Activated CD4-positive, alpha-beta T cell treated with anti-CD3 and anti-CD28 coated beads, Interleukin-2, amount 10 ng/mL, durations not matched to agents 7 days and 5 days (primary cell): Measurements from ENCODE around the gene SYNDIG1. TPM values are rescaled to one million over a fixed set of nuclear protein-coding genes. Genes with fewer than 3 reads are reported as not detected.

Experiments used
- CTCF ChIA-PET: fragments of 350-600 bp; sonication (Branson Sonifier 250); formaldehyde crosslinking; loops from one replicate; lab custom pipeline; 2021; ENCODE audit warnings: antibody characterized with exemption; lab: Charles Lee
- POLR2A ChIA-PET: fragments of 350-600 bp; sonication (Branson Sonifier 250); formaldehyde crosslinking; loops from one replicate; lab custom pipeline; 2021; ENCODE audit warnings: antibody characterized with exemption; lab: Charles Lee
- DNase-seq: peaks from one replicate; pipeline ENCODE4 v3.0.0-alpha.2; 2020
- H3K27ac Mint-ChIP-seq: one replicate; pipeline ENCODE4 v1.8.0; 2021; ENCODE audit warnings: mild to moderate bottlenecking, moderate library complexity, mixed read lengths
- H3K27me3 Mint-ChIP-seq: one replicate; pipeline ENCODE4 v1.8.0; 2021; ENCODE audit warnings: mixed read lengths
- H3K36me3 Mint-ChIP-seq: one replicate; pipeline ENCODE4 v1.8.0; 2021; ENCODE audit warnings: low read depth, mixed read lengths
- H3K4me1 Mint-ChIP-seq: one replicate; pipeline ENCODE4 v1.8.0; 2021; ENCODE audit warnings: mixed read lengths
- H3K4me3 Mint-ChIP-seq: one replicate; pipeline ENCODE4 v1.8.0; 2021; ENCODE audit warnings: mild to moderate bottlenecking, moderate library complexity, mixed read lengths
- H3K9me3 Mint-ChIP-seq: one replicate; pipeline ENCODE4 v1.8.0; 2021; ENCODE audit warnings: mixed read lengths
- total RNA-seq, 2 experiments: library from RNA; stranded (reverse); gene quantifications; one replicate each; pipeline ENCODE4 v1.2.3, GENCODE V29; 2021

SYNDIG1 gene
- total RNA-seq, 2 experiments from 2014 or later, result not detected

DNA sequence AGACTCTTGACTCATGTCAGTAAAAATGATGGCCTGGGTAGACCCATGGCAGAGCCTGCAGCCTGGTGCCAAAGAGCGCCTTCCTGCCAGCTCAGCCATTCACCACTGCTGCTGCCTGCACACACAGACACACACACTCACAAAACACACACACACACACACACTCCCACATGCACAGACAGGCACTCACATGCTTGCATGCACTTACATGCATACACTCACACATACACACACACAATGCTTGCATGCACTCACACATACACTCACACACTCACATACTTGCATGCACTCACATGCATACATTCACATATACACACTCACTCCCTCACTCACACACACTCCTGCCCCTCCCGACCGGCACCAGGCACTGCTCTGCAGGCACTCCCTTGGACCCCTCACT lies 18.0 kb upstream of the SYNDIG1 start:
- no peaks in the 10 kb centered on the region for H3K27me3 Mint-ChIP-seq
- peaks cover 9% of the 10 kb centered on the region for H3K4me1 Mint-ChIP-seq
- ChIA-PET POLR2A (no interaction called here), CTCF (no interaction called here)
- no peaks in the 10 kb centered on the region for H3K36me3 Mint-ChIP-seq
- no peak for DNase-seq
- no peak overlapping the region for H3K27ac Mint-ChIP-seq
- H3K4me3 Mint-ChIP-seq, result no peak overlapping the region
- H3K9me3 Mint-ChIP-seq, result no peaks in the 10 kb centered on the region

DNA sequence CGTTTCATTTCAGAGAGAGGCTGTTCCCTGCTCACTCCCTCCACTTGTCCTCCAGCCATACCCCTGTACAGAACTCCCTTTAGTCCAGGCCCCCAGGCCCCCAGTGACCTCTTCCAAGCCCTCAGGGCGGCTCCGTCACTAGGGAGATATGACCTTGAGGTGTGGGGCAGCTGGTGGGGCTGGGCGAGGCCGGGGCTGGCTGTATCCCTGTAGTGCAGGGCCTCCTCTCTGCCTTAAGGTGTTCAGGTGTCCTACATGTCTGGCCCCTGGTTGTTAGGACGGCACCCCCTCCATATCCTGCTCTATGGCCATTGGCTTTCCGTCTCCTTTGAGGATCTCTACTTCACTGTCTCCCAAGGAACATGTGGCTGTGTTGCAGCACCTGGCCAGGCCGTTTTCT lies 17.4 kb upstream of the SYNDIG1 start:
- ChIA-PET CTCF (no interaction called here), POLR2A (no interaction called here)
- no peak overlapping the region for H3K27ac Mint-ChIP-seq

DNA sequence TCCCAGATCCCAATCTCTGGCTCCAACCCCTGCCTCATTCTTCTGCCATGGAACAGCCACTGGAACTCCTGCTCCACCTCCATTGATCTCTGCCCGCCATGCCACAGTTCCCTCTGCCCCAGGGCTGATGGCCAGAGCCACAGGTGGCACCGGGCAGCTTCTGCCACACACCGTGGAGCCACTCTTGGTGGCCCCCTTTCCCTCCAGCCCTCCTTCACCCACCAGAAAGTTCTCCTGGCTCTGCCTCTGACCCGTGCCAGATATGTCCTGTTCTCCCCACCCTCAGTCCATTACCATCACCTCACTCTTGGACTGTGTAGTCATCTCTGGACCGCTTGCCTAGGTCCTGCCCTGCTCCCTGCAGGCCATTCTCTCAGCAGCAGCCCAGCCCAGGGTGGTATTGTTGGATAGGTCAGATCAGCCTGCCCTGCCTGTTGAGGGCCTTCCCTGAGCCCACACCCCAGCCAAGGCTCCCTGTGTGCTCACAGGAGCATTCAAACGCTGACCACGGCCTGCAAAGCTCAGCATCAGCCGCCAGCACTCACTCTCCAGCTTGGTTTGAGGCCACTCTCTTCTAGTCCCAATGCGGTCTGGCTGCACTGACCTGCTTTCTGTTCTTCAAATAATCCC lies 16.8 kb upstream of the SYNDIG1 start:
- Mint-ChIP-seq H3K4me3 (no peak overlapping the region), H3K27ac (no peak overlapping the region), H3K36me3 (no peaks in the 10 kb centered on the region), H3K27me3 (peaks cover 3% of the 10 kb centered on the region), H3K9me3 (no peaks in the 10 kb centered on the region), H3K4me1 (peaks cover 9% of the 10 kb centered on the region)
- CTCF ChIA-PET, result interaction anchor here (1.5 kb wide), 1 partner anchor 13 kb away, joined by 3 read pairs; no protein-coding TSS in a partner anchor
- POLR2A ChIA-PET, result no interaction called here
- DNase-seq, result no peak

More for the DNA sequence above, 17.4 kb upstream of the SYNDIG1 start:
- Mint-ChIP-seq H3K27me3 (no peaks in the 10 kb centered on the region), H3K36me3 (no peaks in the 10 kb centered on the region), H3K9me3 (no peaks in the 10 kb centered on the region), H3K4me3 (no peak overlapping the region), H3K4me1 (peaks cover 9% of the 10 kb centered on the region)
- no peak for DNase-seq

DNA sequence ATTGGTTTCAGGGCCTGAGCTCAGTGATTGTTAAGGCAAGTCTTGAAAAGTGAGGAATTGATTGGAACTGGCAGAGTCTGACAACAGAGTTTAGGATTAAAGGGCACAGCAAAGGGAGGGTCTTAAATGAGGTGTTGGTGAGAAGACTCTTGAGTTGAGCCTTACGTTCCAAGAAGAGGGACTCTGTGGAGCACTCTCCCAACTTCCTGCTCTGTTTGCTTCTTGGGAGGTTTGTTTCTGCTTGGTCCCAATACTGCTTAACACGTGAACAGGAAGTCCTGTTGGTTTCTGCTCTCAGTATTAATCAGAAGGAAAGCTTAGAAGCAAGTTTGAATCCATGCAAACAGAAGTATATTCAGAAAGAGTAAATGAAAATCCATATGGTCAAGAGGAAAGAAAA lies 15.6 kb upstream of the SYNDIG1 start:
- DNase-seq, result no peak
- POLR2A ChIA-PET, result no interaction called here
- Mint-ChIP-seq H3K27me3 (peaks cover 3% of the 10 kb centered on the region), H3K36me3 (no peaks in the 10 kb centered on the region), H3K4me3 (no peak overlapping the region), H3K27ac (no peak overlapping the region), H3K9me3 (no peaks in the 10 kb centered on the region), H3K4me1 (peaks cover 9% of the 10 kb centered on the region)
- CTCF ChIA-PET, result interaction anchor here (1.5 kb wide), 1 partner anchor 14 kb away, joined by 3 read pairs; no protein-coding TSS in a partner anchor

DNA sequence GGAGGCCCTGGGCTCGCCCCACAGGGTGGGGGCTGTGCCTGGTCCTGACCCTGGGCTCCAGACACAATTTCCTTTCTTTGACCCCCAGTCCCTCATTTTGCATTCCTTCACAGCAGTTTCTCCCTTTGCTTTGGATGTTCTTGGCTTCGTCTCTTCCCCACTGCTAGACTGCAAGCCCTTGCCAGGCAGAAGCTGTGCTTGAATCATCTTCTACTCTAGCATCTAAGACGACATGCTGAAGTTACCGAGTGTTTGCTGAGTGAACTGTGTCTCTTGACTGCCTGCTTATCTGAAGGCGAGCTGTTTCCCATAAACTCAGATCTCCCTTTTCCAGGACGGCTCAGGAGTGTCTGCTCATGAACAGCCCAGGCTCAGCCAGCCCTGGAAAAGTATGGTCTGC lies 14.3 kb upstream of the SYNDIG1 start:
- no peak overlapping the region for H3K4me3 Mint-ChIP-seq
- DNase-seq, result no peak
- peaks cover 9% of the 10 kb centered on the region for H3K4me1 Mint-ChIP-seq
- ChIA-PET CTCF (no interaction called here), POLR2A (no interaction called here)
- H3K27ac Mint-ChIP-seq, result no peak overlapping the region
- peaks cover 3% of the 10 kb centered on the region for H3K27me3 Mint-ChIP-seq
- H3K9me3 Mint-ChIP-seq, result no peaks in the 10 kb centered on the region
- no peaks in the 10 kb centered on the region for H3K36me3 Mint-ChIP-seq

DNA sequence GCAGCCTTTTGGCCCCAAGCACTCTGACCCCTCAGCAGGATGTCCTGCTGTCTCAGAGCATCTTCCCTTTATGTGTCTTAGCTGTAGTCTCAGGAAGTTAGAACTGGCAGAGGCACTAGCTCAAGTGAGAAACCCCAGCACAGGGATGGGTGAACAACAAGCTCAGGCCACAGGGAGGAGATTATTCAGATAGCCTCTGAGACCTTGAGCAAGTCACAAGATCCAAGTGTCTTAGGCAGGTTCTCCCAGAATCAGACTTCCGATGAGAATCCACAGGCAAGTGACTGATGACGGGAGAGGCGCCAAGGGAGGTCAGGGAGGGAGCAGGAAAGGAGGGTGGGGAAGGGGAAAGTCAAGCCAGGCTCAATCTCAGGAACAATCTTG lies 13.0 kb upstream of the SYNDIG1 start:
- H3K36me3 Mint-ChIP-seq, result no peaks in the 10 kb centered on the region
- POLR2A ChIA-PET, result no interaction called here
- CTCF ChIA-PET, result interaction anchor here (0.5 to 0.8 kb wide), 2 partner anchors 12 to 15 kb away, joined by 3 to 5 read pairs; no protein-coding TSS in a partner anchor
- H3K4me3 Mint-ChIP-seq, result no peak overlapping the region
- peaks cover 9% of the 10 kb centered on the region for H3K4me1 Mint-ChIP-seq
- H3K27me3 Mint-ChIP-seq, result peaks cover 3% of the 10 kb centered on the region
- H3K27ac Mint-ChIP-seq, result no peak overlapping the region
- H3K9me3 Mint-ChIP-seq, result no peaks in the 10 kb centered on the region
- no peak for DNase-seq

DNA sequence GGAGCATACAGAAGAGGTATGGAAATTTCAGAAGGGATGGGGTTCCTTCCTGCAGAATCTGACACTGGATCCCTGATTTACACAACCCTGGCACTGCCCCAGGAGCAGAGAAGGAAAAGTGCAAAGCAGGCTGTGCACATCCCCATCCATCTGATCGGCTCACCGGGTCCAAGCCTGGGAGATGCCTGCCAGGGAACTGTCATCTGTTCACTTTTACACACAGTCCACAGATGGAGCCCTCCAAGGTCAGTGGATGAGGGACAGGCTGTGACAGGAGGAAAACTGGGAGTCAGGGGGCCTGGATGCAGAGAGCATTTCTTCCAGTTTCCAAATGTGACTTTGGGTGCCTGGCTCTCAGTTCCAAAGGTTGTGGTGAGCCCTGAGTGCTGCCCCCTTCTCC lies 11.0 kb upstream of the SYNDIG1 start:
- no peak overlapping the region for H3K4me3 Mint-ChIP-seq
- CTCF ChIA-PET, result no interaction called here
- no peak for DNase-seq
- no peaks in the 10 kb centered on the region for H3K9me3 Mint-ChIP-seq
- H3K4me1 Mint-ChIP-seq, result peaks cover 9% of the 10 kb centered on the region
- H3K27ac Mint-ChIP-seq, result no peak overlapping the region
- H3K27me3 Mint-ChIP-seq, result peaks cover 3% of the 10 kb centered on the region
- no peaks in the 10 kb centered on the region for H3K36me3 Mint-ChIP-seq
- POLR2A ChIA-PET, result no interaction called here

DNA sequence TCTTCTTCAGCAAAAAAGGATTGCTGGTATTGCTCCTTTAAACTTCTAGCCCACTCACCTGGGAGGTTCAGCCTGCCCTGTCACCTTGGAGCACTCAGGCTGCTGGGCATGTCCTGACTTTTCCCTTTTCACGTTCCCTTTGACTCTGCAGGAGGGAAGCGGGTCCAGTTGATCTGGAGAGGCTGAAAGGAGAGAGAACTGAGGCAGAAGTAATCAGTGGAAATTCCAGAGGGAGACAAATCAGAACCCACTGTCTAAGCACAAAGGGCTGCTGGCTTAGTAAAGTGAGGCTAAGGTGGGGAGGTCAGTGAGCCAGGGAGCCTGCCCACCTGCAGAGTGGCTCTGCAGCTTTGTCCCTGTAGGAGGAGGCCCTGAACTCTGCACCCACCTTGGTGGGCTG lies 9.7 kb upstream of the SYNDIG1 start:
- Mint-ChIP-seq H3K27me3 (peaks cover 3% of the 10 kb centered on the region), H3K36me3 (no peaks in the 10 kb centered on the region), H3K9me3 (no peaks in the 10 kb centered on the region), H3K27ac (no peak overlapping the region), H3K4me3 (no peak overlapping the region), H3K4me1 (peaks cover 3% of the 10 kb centered on the region)
- DNase-seq, result no peak
- ChIA-PET CTCF (no interaction called here), POLR2A (no interaction called here)

DNA sequence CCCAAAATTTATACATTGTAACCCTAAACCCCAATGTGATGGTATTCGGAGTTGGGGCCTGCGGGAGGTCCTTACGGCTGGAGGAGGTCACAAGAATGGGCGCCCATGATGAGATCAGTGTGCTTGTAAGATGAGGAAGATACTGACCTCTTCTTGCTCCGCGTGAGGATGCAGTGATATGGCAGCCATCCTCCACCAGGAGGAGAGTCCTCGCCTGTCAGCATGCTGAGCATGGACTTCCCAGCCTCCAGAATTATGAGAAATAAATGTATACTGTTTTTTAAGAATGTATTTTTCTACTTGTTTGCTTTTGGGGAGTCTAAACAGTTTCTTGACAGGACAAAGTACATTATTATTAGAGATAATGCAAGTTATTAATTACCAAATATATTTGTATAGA lies 8.7 kb upstream of the SYNDIG1 start:
- H3K36me3 Mint-ChIP-seq, result no peaks in the 10 kb centered on the region
- DNase-seq, result no peak
- ChIA-PET POLR2A (no interaction called here), CTCF (no interaction called here)
- no peaks in the 10 kb centered on the region for H3K4me1 Mint-ChIP-seq
- peaks cover 3% of the 10 kb centered on the region for H3K27me3 Mint-ChIP-seq
- H3K27ac Mint-ChIP-seq, result no peak overlapping the region
- H3K9me3 Mint-ChIP-seq, result no peaks in the 10 kb centered on the region
- H3K4me3 Mint-ChIP-seq, result no peak overlapping the region

DNA sequence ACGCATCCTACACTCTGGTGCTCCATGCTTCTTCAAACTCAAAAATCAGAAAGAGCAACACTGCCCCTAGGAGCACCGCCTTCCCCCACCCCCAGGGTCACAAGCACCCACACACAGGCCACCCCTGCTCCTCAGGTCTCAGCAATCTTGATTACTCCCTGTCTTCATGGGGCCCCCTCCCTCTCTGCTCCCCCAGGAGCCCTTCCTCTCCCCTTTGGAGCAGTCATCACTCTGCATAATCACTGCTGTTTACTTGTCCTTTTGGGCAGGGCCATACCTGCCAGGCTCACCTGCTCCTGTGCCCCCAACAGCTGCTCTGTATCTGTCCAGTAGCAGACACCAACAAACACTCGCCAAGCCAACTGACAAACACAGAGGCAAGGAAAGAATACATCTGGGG lies 7.6 kb upstream of the SYNDIG1 start:
- H3K27me3 Mint-ChIP-seq, result peaks cover 7% of the 10 kb centered on the region
- no peaks in the 10 kb centered on the region for H3K4me1 Mint-ChIP-seq
- no peak for DNase-seq
- H3K27ac Mint-ChIP-seq, result no peak overlapping the region
- H3K4me3 Mint-ChIP-seq, result no peak overlapping the region
- CTCF ChIA-PET, result no interaction called here
- POLR2A ChIA-PET, result no interaction called here
- no peaks in the 10 kb centered on the region for H3K9me3 Mint-ChIP-seq
- H3K36me3 Mint-ChIP-seq, result no peaks in the 10 kb centered on the region

DNA sequence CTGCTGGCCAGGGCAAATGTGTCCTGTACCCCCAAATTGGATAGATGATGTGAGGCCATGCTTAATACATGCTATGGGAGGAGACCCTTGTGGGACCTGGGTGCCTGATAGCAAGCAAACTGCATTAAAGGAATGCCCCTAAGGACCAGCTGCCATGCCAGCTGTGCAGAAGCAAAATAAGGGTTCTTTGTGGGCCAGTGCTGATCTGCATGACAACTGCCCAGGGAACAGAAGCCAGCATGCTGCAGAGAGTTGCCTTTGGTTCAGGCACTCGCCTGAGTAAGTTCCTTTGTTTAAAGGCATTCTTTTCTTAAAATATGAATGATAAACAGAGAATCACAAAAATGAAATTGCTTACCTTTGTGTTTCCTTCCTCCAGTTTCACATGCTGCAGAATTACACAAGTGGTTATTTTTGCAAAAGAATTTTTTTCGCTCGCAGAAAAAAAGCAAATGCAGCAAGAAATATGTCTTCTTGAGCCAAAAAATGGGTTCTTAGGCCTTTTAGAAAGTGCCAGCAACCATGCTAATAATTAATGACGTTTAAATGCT lies 6.9 kb upstream of the SYNDIG1 start:
- Mint-ChIP-seq H3K27ac (no peak overlapping the region), H3K27me3 (peaks cover 11% of the 10 kb centered on the region), H3K4me1 (no peaks in the 10 kb centered on the region), H3K4me3 (no peak overlapping the region), H3K36me3 (no peaks in the 10 kb centered on the region), H3K9me3 (no peaks in the 10 kb centered on the region)
- no peak for DNase-seq
- ChIA-PET CTCF (no interaction called here), POLR2A (no interaction called here)

DNA sequence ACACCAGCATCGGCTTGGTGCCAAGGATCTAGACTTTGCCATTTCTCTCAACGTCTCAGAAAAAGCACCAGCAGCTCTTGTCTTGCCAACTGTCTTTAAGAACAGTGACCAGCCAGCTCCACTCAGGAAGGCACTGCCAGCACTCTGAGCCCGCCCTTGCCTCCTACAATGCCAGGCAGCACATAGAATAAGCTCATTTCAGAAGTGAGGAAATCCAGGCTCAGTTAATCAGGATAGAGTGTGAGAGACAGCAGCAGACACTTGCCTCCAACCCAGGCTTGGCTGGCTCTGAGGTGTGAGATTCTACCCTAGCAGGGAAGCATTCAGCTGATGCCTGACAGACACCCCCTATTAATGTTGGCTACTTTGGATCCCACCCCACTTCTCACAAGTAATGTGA lies 4.3 kb upstream of the SYNDIG1 start:
- ChIA-PET CTCF (no interaction called here), POLR2A (interaction anchor here (0.6 kb wide), 1 partner anchor 991 kb away, joined by 3 read pairs; no protein-coding TSS in a partner anchor)
- Mint-ChIP-seq H3K4me1 (peaks cover 3% of the 10 kb centered on the region), H3K36me3 (no peaks in the 10 kb centered on the region), H3K27ac (no peak overlapping the region), H3K27me3 (peaks cover 30% of the 10 kb centered on the region), H3K4me3 (no peak overlapping the region), H3K9me3 (no peaks in the 10 kb centered on the region)
- DNase-seq, result no peak

DNA sequence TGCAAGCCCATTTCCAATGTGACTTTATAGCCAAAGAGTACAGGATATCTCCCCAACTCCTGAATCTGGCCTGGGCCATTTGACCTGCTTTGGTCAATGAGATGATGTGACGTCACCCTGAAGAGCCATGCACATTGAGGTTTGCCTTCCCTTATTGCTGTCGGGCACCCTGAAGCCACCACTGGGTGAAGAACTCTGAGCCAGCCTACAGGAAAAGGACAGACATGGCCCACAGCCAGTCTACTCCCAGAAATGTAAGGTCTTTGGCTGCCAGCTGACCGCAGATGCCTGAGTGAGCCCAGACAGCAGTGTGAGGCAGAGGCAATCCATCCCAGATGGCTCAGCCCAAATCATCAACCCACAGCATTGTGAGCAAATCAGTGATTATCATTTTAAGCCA lies 3.7 kb upstream of the SYNDIG1 start:
- DNase-seq, result no peak
- H3K27me3 Mint-ChIP-seq, result peaks cover 34% of the 10 kb centered on the region
- H3K36me3 Mint-ChIP-seq, result no peaks in the 10 kb centered on the region
- ChIA-PET CTCF (no interaction called here), POLR2A (no interaction called here)
- no peak overlapping the region for H3K27ac Mint-ChIP-seq
- peaks cover 4% of the 10 kb centered on the region for H3K4me1 Mint-ChIP-seq
- H3K9me3 Mint-ChIP-seq, result no peaks in the 10 kb centered on the region
- no peak overlapping the region for H3K4me3 Mint-ChIP-seq
